ENCODE data around the gene TTC28. TPM values are rescaled to one million over a fixed set of nuclear protein-coding genes. Genes with fewer than 3 reads are reported as not detected.

TTC28 gene
- polyA plus RNA-seq, 6 donors from 2014 or later = 2.2 to 5.0 (median 2.9) TPM

GRCh38 chr22:28609921-28610320 is 69.7 kb downstream of the TTC28 start:
- no peak for ATAC-seq (ENCODE audit: low read depth in 2 of 2)
- Mint-ChIP-seq H3K27me3 (peaks cover 14 to 58% (median 48%) of the 10 kb centered on the region in 3 donors), H3K9me3 (peaks cover 0 to 7% (median 3%) of the 10 kb centered on the region in 7 donors)

GRCh38 chr22:28608546-28608945 is 71.1 kb downstream of the TTC28 start:
- H3K27me3 Mint-ChIP-seq = peaks cover 14 to 50% (median 43%) of the 10 kb centered on the region in 3 donors
- peaks cover under 1 to 5% (median 4%) of the 10 kb centered on the region in 3 donors for H3K4me1 Mint-ChIP-seq
- no peaks in the 10 kb centered on the region for H3K36me3 Mint-ChIP-seq
- no peak overlapping the region for H3K27ac Mint-ChIP-seq
- H3K9me3 Mint-ChIP-seq = peaks cover 0 to 2% (median 0%) of the 10 kb centered on the region in 7 donors
- ATAC-seq (ENCODE audit: low read depth in 2 of 2) (no peak), DNase-seq (no peak)
- H3K4me3 Mint-ChIP-seq = no peak overlapping the region

More at GRCh38 chr22:28609921-28610320, 69.7 kb downstream of the TTC28 start:
- Mint-ChIP-seq H3K36me3 (no peaks in the 10 kb centered on the region), H3K27ac (no peak overlapping the region), H3K4me1 (peaks cover 4 to 10% (median 6%) of the 10 kb centered on the region in 3 donors), H3K4me3 (no peak overlapping the region)
- no peak for DNase-seq

DNA sequence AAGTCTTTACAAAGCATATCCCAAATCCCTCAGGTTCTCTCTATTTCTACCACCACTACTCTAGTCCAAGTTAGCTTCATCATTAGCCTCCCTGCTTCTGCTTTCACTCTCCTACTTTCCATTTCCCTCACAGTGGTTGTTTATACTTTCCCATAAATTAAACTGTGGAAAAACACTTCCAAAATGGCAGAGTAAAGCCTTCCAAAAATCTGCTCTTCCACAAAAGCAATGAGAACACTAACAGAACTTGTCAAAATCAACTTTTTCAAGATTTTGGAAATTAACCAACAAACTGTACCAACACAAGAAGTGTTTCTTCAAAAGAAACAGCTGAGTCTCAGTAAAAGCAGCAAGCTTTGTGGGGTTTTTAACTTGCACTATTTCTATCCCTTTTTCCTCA is 71.8 kb downstream of the TTC28 start:
- no peak overlapping the region for H3K4me3 Mint-ChIP-seq
- peaks cover 12 to 44% (median 36%) of the 10 kb centered on the region in 3 donors for H3K27me3 Mint-ChIP-seq

DNA sequence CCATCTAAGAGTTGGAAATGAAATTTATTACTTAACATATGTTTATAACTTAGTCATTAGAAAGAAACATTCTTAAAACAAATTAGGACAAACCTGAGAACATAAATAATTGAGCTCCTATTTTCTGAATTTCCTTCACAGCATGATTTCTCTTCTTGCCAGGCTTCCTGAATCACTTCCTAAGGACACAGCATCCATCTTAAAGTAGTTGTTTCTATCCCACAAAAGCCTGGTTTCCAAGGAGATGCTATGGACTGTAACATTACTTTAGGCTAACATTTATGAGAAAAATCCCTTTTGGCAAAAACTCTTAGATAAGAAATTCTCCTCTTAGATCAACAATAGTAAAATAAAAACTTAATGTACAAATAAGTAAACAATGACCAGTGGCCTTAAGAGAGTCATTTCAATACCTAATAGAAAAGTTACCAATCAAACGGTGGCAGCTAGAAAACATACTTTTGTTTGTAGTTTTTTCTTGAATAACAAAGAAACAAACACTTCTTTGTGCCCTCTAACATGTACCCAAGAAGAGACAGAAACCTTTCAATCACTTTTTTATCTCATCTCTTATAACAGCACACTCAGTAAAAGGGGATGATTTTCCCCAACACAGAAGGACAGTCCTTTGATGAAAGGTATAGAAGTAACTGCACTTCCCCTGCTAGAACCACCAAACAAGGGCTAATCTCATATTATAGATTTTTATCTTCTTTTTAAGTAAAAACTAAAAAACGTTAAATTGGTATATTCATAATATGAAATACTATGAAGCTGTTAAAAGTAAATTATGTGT is 74.5 kb downstream of the TTC28 start:
- no peaks in the 10 kb centered on the region for H3K36me3 Mint-ChIP-seq
- DNase-seq (no peak), ATAC-seq (ENCODE audit: low read depth in 2 of 2) (no peak)
- peaks cover 0 to 2% (median 0%) of the 10 kb centered on the region in 7 donors for H3K9me3 Mint-ChIP-seq
- no peak overlapping the region for H3K27ac Mint-ChIP-seq
- H3K4me1 Mint-ChIP-seq = no peaks in the 10 kb centered on the region
- H3K4me3 Mint-ChIP-seq = no peak overlapping the region
- H3K27me3 Mint-ChIP-seq = peaks cover 6 to 25% (median 13%) of the 10 kb centered on the region in 3 donors

More for the DNA sequence above, 71.8 kb downstream of the TTC28 start:
- ATAC-seq (ENCODE audit: low read depth in 2 of 2) (no peak), DNase-seq (no peak)
- Mint-ChIP-seq H3K36me3 (no peaks in the 10 kb centered on the region), H3K4me1 (peaks cover 0 to 4% (median 0%) of the 10 kb centered on the region in 3 donors), H3K9me3 (peaks cover 0 to 2% (median 0%) of the 10 kb centered on the region in 7 donors), H3K27ac (peak overlapping the region in 1 of 6 donors; percentile 26)

DNA sequence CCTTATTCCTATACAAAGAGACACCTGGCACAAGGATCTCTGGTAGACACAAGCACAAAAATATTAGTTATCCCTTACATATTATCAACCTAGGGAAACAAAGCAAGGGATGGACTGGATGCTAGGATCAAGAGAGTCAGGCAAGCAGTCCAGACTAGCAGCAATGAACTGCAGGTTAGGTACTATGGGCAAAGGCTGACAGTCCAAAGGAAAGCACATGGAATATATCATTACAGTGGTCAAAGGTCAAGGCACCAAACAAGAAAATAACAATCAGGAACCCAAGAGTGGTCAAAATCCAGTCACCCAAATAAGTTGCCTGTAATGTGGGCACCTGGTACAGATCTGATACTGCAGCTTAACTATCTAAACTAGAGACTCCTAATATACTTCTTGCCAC is 77.7 kb downstream of the TTC28 start:
- no peak for ATAC-seq (ENCODE audit: low read depth in 2 of 2)
- DNase-seq = no peak
- Mint-ChIP-seq H3K27me3 (peaks cover 0 to 4% (median 0%) of the 10 kb centered on the region in 3 donors), H3K27ac (no peak overlapping the region), H3K4me3 (no peak overlapping the region), H3K36me3 (no peaks in the 10 kb centered on the region), H3K4me1 (no peaks in the 10 kb centered on the region), H3K9me3 (no peaks in the 10 kb centered on the region)

GRCh38 chr22:28600546-28601143 is 79.0 kb downstream of the TTC28 start:
- H3K4me1 Mint-ChIP-seq = no peaks in the 10 kb centered on the region
- H3K9me3 Mint-ChIP-seq = no peaks in the 10 kb centered on the region
- H3K36me3 Mint-ChIP-seq = no peaks in the 10 kb centered on the region
- H3K27me3 Mint-ChIP-seq = peaks cover 0 to 10% (median 0%) of the 10 kb centered on the region in 3 donors
- peak; percentile 57 for DNase-seq
- no peak overlapping the region for H3K27ac Mint-ChIP-seq
- H3K4me3 Mint-ChIP-seq = no peak overlapping the region
- no peak for ATAC-seq (ENCODE audit: low read depth in 2 of 2)

- ATAC-seq (ENCODE audit: low read depth in 2 of 2) (no peak), DNase-seq (no peak)
- H3K27ac Mint-ChIP-seq = no peak overlapping the region
- no peaks in the 10 kb centered on the region for H3K4me1 Mint-ChIP-seq
- H3K27me3 Mint-ChIP-seq = peaks cover 0 to 11% (median 0%) of the 10 kb centered on the region in 3 donors
- H3K9me3 Mint-ChIP-seq = no peaks in the 10 kb centered on the region
- no peaks in the 10 kb centered on the region for H3K36me3 Mint-ChIP-seq
- H3K4me3 Mint-ChIP-seq = no peak overlapping the region
Observed at GRCh38 chr22:28599693-28600092, 79.9 kb downstream of the TTC28 start.

- H3K27me3 Mint-ChIP-seq = peaks cover 0 to 14% (median 0%) of the 10 kb centered on the region in 3 donors
- H3K27ac Mint-ChIP-seq = no peak overlapping the region
- no peak overlapping the region for H3K4me3 Mint-ChIP-seq
- DNase-seq (no peak), ATAC-seq (ENCODE audit: low read depth in 2 of 2) (no peak)
- no peaks in the 10 kb centered on the region for H3K4me1 Mint-ChIP-seq
- no peaks in the 10 kb centered on the region for H3K9me3 Mint-ChIP-seq
- H3K36me3 Mint-ChIP-seq = no peaks in the 10 kb centered on the region
Observed at GRCh38 chr22:28597665-28598064, 82.0 kb downstream of the TTC28 start.

DNA sequence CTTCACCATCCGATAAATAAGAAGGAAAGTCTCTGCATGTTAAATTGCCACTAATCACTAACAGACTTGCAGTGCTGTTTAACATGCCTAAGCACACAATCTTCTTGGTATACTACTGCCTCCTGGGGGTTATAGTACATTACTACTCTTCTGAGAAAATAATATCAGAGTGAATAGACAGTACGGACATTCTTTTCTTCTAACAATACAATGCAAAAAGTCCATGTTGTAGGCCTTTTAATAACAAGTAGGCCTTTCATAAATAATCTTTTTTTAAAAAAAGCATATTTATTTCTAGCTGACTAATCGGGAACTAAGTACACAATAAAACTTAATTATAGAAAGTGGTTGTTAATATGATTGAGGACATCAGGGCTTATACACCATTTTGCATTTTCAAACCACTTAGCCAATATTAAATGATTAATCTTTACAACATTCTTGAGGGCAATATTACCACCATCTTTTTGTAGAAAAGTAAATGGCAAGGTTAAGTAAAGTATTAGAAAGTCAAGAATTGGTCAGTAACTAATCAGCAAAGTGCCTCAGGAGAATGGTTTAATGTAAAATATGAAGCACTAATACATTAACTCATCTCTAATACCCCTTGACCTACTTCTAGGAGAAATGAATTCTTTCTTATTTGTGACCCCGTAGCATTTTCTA is 84.7 kb downstream of the TTC28 start:
- Mint-ChIP-seq H3K9me3 (no peaks in the 10 kb centered on the region), H3K27me3 (peaks cover 0 to 19% (median 0%) of the 10 kb centered on the region in 3 donors), H3K36me3 (no peaks in the 10 kb centered on the region), H3K4me3 (no peak overlapping the region), H3K4me1 (no peaks in the 10 kb centered on the region), H3K27ac (no peak overlapping the region)
- ATAC-seq (ENCODE audit: low read depth in 2 of 2) (peak; percentile 43 to 61), DNase-seq (peak; percentile 19)

DNA sequence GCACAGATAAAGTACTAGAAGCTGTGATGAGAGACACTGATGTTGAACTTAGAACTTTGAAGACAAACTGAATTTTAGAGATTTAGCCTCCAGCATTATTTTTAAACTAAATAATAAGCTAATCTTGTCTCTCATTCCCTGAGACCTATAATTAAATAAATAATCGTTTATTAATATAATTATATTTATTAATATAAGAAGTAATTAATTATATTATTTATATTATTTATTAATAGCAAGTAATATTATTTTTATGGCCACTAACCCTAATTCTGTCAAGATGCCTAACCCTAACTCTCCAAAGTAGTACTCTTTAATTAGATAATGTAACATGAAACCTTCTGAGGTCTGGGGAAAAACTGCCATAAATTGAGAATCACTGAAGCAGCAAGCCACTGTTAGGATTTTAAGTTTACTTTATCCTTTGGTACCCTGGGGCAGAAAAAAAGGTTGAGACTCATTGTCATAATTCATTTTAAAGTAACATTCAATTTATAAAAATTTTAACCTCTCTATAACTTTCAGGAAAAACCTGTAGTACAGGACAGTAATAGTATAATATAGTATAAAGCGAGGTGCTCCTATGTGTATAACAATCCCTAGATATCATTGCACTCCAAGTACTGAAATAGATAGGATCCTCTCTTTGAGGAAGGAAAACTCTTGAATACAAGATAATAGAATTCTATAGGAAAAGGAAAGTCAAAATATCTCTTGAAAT is 85.4 kb downstream of the TTC28 start:
- ATAC-seq (ENCODE audit: low read depth in 2 of 2) (no peak), DNase-seq (no peak)
- Mint-ChIP-seq H3K36me3 (no peaks in the 10 kb centered on the region), H3K27me3 (peaks cover 0 to 19% (median 0%) of the 10 kb centered on the region in 3 donors), H3K9me3 (no peaks in the 10 kb centered on the region), H3K27ac (no peak overlapping the region), H3K4me3 (no peak overlapping the region), H3K4me1 (no peaks in the 10 kb centered on the region)

- Mint-ChIP-seq H3K4me1 (no peaks in the 10 kb centered on the region), H3K27me3 (peaks cover 0 to 19% (median 0%) of the 10 kb centered on the region in 3 donors), H3K36me3 (no peaks in the 10 kb centered on the region), H3K9me3 (no peaks in the 10 kb centered on the region), H3K27ac (no peak overlapping the region), H3K4me3 (no peak overlapping the region)
- ATAC-seq (ENCODE audit: low read depth in 2 of 2) (no peak), DNase-seq (no peak)
Observed at GRCh38 chr22:28593299-28593698, 86.3 kb downstream of the TTC28 start.

DNA sequence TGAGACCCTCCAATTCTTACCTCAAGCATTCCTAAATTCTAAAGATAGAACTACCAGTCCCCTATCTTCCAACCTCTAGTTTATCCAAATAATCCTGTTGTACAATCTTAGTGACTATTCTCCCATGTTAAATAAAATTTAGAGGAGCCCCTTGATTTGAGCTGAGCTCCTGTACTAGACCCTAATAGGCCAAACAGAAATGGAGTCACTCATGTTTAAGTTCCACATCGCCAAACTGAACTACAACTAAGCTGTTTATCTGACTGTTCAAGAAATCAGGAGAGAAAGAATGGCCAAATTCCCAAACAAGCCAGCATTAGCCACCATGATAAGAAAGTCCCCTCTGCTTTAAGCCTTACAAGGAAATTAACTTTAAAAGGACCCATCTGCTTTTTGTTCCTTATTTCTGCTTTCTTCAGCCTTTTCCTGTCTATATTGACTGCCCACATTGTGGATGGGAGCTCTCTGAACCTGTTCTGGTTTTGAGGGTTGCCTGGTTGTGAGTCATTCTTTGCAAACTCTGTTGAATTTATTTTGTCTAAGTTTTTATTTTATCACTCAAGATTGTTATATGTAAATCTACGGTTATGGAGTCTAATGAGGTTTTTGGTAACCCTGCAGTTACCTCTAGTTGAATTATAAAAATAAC is 90.4 kb downstream of the TTC28 start:
- Mint-ChIP-seq H3K4me1 (no peaks in the 10 kb centered on the region), H3K27me3 (peaks cover 0 to 12% (median 0%) of the 10 kb centered on the region in 3 donors), H3K4me3 (no peak overlapping the region), H3K9me3 (no peaks in the 10 kb centered on the region), H3K27ac (no peak overlapping the region), H3K36me3 (no peaks in the 10 kb centered on the region)
- DNase-seq (no peak), ATAC-seq (ENCODE audit: low read depth in 2 of 2) (no peak)

DNA sequence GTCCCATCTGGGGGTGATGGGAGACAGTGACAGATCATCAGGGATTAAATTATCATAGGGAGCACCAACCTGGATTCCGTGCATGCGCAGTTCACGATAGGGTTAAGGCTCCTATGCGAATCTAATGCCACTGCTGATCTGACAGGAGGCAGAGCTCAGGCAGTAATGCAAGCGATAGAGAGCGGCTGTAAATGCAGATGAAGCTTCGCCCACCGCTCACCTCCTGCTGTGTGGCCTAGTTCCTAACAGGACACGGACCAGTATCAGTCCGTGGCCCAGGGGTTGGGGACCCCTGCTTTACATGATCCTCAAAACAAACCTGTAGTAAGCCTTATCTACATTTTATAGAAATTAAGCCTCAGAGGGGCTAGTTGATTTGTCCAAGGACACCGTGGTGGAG is 94.3 kb downstream of the TTC28 start:
- H3K4me1 Mint-ChIP-seq = peaks cover 0 to 5% (median 0%) of the 10 kb centered on the region in 3 donors
- no peaks in the 10 kb centered on the region for H3K36me3 Mint-ChIP-seq
- DNase-seq (no peak), ATAC-seq (ENCODE audit: low read depth in 2 of 2) (no peak)
- no peaks in the 10 kb centered on the region for H3K9me3 Mint-ChIP-seq
- peaks cover 0 to 1% (median 0%) of the 10 kb centered on the region in 3 donors for H3K27me3 Mint-ChIP-seq
- H3K27ac Mint-ChIP-seq = peak overlapping the region in 1 of 6 donors; percentile 52
- no peak overlapping the region for H3K4me3 Mint-ChIP-seq
